Peyer's patch (tissue), 4 donors: ENCODE measurements around the gene SP6.

Experiments used
- POLR2A ChIP-seq, 2 donors: fragments of 450-650 bp; IDR thresholded peaks; one replicate each; pipeline ENCODE4 v1.5.1; 2017; ENCODE audit warnings: antibody characterized with exemption in 2 of 2, mild to moderate bottlenecking in 2 of 2, moderate library complexity in 2 of 2
- TF ChIP-seq, protein P1 (sequence below), 6 experiments: fragments of 450-650 bp in 4 of 6; fragments of 200-600 bp in 2 of 6; sonication (generic) in 1 of 6; IDR thresholded peaks; one replicate each; pipeline ENCODE4 v1.5.1; 2017 to 2019; ENCODE audit warnings: antibody characterized with exemption in 6 of 6, mild to moderate bottlenecking in 3 of 6, moderate library complexity in 1 of 6

DNA sequence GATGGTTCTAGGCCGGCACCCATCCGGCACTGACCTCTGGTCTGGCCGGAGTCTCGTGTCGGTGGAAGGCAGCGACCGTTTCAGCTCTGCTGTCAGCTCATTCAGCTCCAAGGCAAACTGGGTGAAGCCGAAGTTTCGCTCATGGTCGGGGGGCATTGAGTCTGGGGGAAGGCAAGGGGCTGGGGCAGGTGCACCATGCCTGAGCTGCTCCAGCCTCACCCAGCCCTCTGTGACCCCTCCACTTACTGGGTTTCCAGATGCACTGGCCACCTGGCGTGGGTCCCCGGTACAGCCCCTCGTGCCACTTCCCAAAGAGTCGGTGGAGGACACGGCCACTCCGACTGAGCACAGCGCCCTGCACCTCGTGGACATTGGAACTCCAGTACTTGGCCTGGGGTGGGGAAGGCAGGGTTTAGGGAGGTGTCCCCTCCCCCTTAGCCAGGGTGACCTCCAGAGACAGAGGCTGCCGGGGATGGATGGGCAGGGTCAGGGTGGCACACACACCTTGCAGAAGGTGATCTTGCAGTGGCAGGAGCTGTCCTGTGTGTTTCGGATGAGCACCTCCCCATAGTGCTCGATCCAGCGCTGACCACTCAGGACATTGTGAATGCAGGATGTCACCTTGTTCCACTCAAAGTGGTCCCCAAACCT is 42.0 kb downstream of the SP6 start:
- TF ChIP-seq, protein P1, sequence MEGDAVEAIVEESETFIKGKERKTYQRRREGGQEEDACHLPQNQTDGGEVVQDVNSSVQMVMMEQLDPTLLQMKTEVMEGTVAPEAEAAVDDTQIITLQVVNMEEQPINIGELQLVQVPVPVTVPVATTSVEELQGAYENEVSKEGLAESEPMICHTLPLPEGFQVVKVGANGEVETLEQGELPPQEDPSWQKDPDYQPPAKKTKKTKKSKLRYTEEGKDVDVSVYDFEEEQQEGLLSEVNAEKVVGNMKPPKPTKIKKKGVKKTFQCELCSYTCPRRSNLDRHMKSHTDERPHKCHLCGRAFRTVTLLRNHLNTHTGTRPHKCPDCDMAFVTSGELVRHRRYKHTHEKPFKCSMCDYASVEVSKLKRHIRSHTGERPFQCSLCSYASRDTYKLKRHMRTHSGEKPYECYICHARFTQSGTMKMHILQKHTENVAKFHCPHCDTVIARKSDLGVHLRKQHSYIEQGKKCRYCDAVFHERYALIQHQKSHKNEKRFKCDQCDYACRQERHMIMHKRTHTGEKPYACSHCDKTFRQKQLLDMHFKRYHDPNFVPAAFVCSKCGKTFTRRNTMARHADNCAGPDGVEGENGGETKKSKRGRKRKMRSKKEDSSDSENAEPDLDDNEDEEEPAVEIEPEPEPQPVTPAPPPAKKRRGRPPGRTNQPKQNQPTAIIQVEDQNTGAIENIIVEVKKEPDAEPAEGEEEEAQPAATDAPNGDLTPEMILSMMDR (IDR thresholded peaks at IDR 0.05): no peak
- no peak for TF ChIP-seq POLR2A (IDR thresholded peaks at IDR 0.05)
